Measurements from ENCODE around the gene EIF2AK3.

EIF2AK3 gene

GRCh38 chr2:88564402-88564801, 62.9 kb downstream of the EIF2AK3 start:
- DNase-seq (ENCODE audit: low read depth), result no peak
- no peak overlapping the region for H3K4me3 ChIP-seq (ENCODE audit: low read length)
- TF ChIP-seq CTCF (conservative IDR thresholded peaks at IDR 0.05; ENCODE audit: low read length), result no peak

- no peak for DNase-seq (ENCODE audit: low read depth)
- no peak for TF ChIP-seq CTCF (conservative IDR thresholded peaks at IDR 0.05; ENCODE audit: low read length)
- no peak overlapping the region for H3K4me3 ChIP-seq (ENCODE audit: low read length)
These were observed 64.1 kb downstream of the EIF2AK3 start for GRCh38 chr2:88563129-88563528.

GRCh38 chr2:88561646-88562388, 65.4 kb downstream of the EIF2AK3 start:
- H3K4me3 ChIP-seq (ENCODE audit: low read length), result no peak overlapping the region
- TF ChIP-seq CTCF (conservative IDR thresholded peaks at IDR 0.05; ENCODE audit: low read length), result no peak
- no peak for DNase-seq (ENCODE audit: low read depth)

GRCh38 chr2:88560619-88561307, 66.5 kb downstream of the EIF2AK3 start:
- DNase-seq (ENCODE audit: low read depth), result no peak
- TF ChIP-seq CTCF (conservative IDR thresholded peaks at IDR 0.05; ENCODE audit: low read length), result no peak
- H3K4me3 ChIP-seq (ENCODE audit: low read length), result no peak overlapping the region

GRCh38 chr2:88557290-88557689, 70.0 kb downstream of the EIF2AK3 start:
- no peak for DNase-seq (ENCODE audit: low read depth)
- TF ChIP-seq CTCF (conservative IDR thresholded peaks at IDR 0.05; ENCODE audit: low read length), result no peak

GRCh38 chr2:88556026-88556425, 71.2 kb downstream of the EIF2AK3 start:
- no peak for TF ChIP-seq CTCF (conservative IDR thresholded peaks at IDR 0.05; ENCODE audit: low read length)
- DNase-seq (ENCODE audit: low read depth), result no peak
- H3K4me3 ChIP-seq (ENCODE audit: low read length), result no peak overlapping the region

More at GRCh38 chr2:88557290-88557689, 70.0 kb downstream of the EIF2AK3 start:
- no peak overlapping the region for H3K4me3 ChIP-seq (ENCODE audit: low read length)

- no peak overlapping the region for H3K4me3 ChIP-seq (ENCODE audit: low read length)
- no peak for DNase-seq (ENCODE audit: low read depth)
- TF ChIP-seq CTCF (conservative IDR thresholded peaks at IDR 0.05; ENCODE audit: low read length), result no peak
These were observed 73.1 kb downstream of the EIF2AK3 start for GRCh38 chr2:88554189-88554588.
